IPS-18a (cell line): ENCODE results near the gene DDX27.

Experiments used
- H3K27ac ChIP-seq: one replicate; pipeline ENCODE4 v1.5.1; 2013; ENCODE audit warnings: low read length
- H3K27me3 ChIP-seq: one replicate; pipeline ENCODE4 v1.6.1; 2013; ENCODE audit warnings: mild to moderate bottlenecking, low read length; ENCODE audit not compliant: control insufficient read depth, insufficient read depth
- H3K36me3 ChIP-seq: one replicate; pipeline ENCODE4 v1.6.1; 2013; ENCODE audit warnings: low read depth, low read length; ENCODE audit not compliant: control insufficient read depth
- H3K4me1 ChIP-seq: one replicate; pipeline ENCODE4 v1.6.1; 2013; ENCODE audit warnings: low read depth, low read length; ENCODE audit not compliant: control insufficient read depth
- H3K4me3 ChIP-seq: one replicate; pipeline ENCODE4 v1.5.1; 2013; ENCODE audit warnings: low read length
- H3K9ac ChIP-seq: one replicate; pipeline ENCODE4 v1.6.1; 2013; ENCODE audit warnings: mild to moderate bottlenecking, low read length, moderate library complexity
- H3K9me3 ChIP-seq: one replicate; pipeline ENCODE4 v1.6.1; 2013; ENCODE audit warnings: low read depth, low read length; ENCODE audit not compliant: control insufficient read depth

DDX27 gene

GRCh38 chr20:49256261-49256660 is 37.0 kb downstream of the DDX27 start:
- no peak overlapping the region for H3K27ac ChIP-seq
- no peaks in the 10 kb centered on the region for H3K27me3 ChIP-seq
- no peak overlapping the region for H3K9ac ChIP-seq
- H3K9me3 ChIP-seq, result no peaks in the 10 kb centered on the region
- H3K4me3 ChIP-seq, result no peak overlapping the region
- H3K4me1 ChIP-seq, result no peaks in the 10 kb centered on the region
- peaks cover 67% of the 10 kb centered on the region for H3K36me3 ChIP-seq

- Histone ChIP-seq H3K9ac (no peak overlapping the region), H3K9me3 (no peaks in the 10 kb centered on the region), H3K36me3 (peaks cover 62% of the 10 kb centered on the region)
Measured at GRCh38 chr20:49259284-49259683, 40.1 kb downstream of the DDX27 start.

GRCh38 chr20:49259799-49260198 is 40.6 kb downstream of the DDX27 start:
- Histone ChIP-seq H3K4me3 (no peak overlapping the region), H3K27ac (no peak overlapping the region), H3K9ac (no peak overlapping the region), H3K36me3 (peaks cover 62% of the 10 kb centered on the region), H3K4me1 (no peaks in the 10 kb centered on the region), H3K27me3 (no peaks in the 10 kb centered on the region), H3K9me3 (no peaks in the 10 kb centered on the region)

More at GRCh38 chr20:49259284-49259683, 40.1 kb downstream of the DDX27 start:
- Histone ChIP-seq H3K27ac (no peak overlapping the region), H3K4me3 (no peak overlapping the region), H3K4me1 (no peaks in the 10 kb centered on the region), H3K27me3 (no peaks in the 10 kb centered on the region)

GRCh38 chr20:49260218-49260617 is 41.0 kb downstream of the DDX27 start:
- H3K27ac ChIP-seq, result no peak overlapping the region
- no peak overlapping the region for H3K9ac ChIP-seq
- no peak overlapping the region for H3K4me3 ChIP-seq
- no peaks in the 10 kb centered on the region for H3K9me3 ChIP-seq
- no peaks in the 10 kb centered on the region for H3K27me3 ChIP-seq
- peaks cover 65% of the 10 kb centered on the region for H3K36me3 ChIP-seq
- no peaks in the 10 kb centered on the region for H3K4me1 ChIP-seq

GRCh38 chr20:49261173-49261572 is 42.0 kb downstream of the DDX27 start:
- Histone ChIP-seq H3K4me1 (no peaks in the 10 kb centered on the region), H3K9ac (no peak overlapping the region), H3K4me3 (no peak overlapping the region), H3K9me3 (no peaks in the 10 kb centered on the region), H3K36me3 (peaks cover 60% of the 10 kb centered on the region), H3K27me3 (no peaks in the 10 kb centered on the region), H3K27ac (no peak overlapping the region)

GRCh38 chr20:49262444-49262843 is 43.2 kb downstream of the DDX27 start:
- H3K27ac ChIP-seq, result no peak overlapping the region
- no peak overlapping the region for H3K4me3 ChIP-seq
- H3K9ac ChIP-seq, result no peak overlapping the region
- no peaks in the 10 kb centered on the region for H3K27me3 ChIP-seq
- H3K9me3 ChIP-seq, result no peaks in the 10 kb centered on the region
- H3K4me1 ChIP-seq, result no peaks in the 10 kb centered on the region
- peaks cover 47% of the 10 kb centered on the region for H3K36me3 ChIP-seq

GRCh38 chr20:49267327-49267726 is 48.1 kb downstream of the DDX27 start:
- no peaks in the 10 kb centered on the region for H3K4me1 ChIP-seq
- H3K9ac ChIP-seq, result no peak overlapping the region
- H3K9me3 ChIP-seq, result no peaks in the 10 kb centered on the region
- no peak overlapping the region for H3K27ac ChIP-seq
- H3K27me3 ChIP-seq, result no peaks in the 10 kb centered on the region
- no peak overlapping the region for H3K4me3 ChIP-seq
- H3K36me3 ChIP-seq, result peaks cover 63% of the 10 kb centered on the region

- Histone ChIP-seq H3K27me3 (no peaks in the 10 kb centered on the region), H3K9me3 (no peaks in the 10 kb centered on the region), H3K9ac (no peak overlapping the region), H3K4me3 (no peak overlapping the region), H3K27ac (no peak overlapping the region), H3K4me1 (no peaks in the 10 kb centered on the region), H3K36me3 (peaks cover 53% of the 10 kb centered on the region)
Measured at GRCh38 chr20:49268600-49269365, 49.6 kb downstream of the DDX27 start.

- no peak overlapping the region for H3K4me3 ChIP-seq
- no peak overlapping the region for H3K9ac ChIP-seq
- no peaks in the 10 kb centered on the region for H3K27me3 ChIP-seq
- H3K36me3 ChIP-seq, result peaks cover 43% of the 10 kb centered on the region
- no peaks in the 10 kb centered on the region for H3K4me1 ChIP-seq
- no peak overlapping the region for H3K27ac ChIP-seq
- no peaks in the 10 kb centered on the region for H3K9me3 ChIP-seq
Measured at GRCh38 chr20:49270177-49270576, 51.0 kb downstream of the DDX27 start.

GRCh38 chr20:49270736-49271135 is 51.5 kb downstream of the DDX27 start:
- H3K4me3 ChIP-seq, result no peak overlapping the region
- H3K27me3 ChIP-seq, result no peaks in the 10 kb centered on the region
- peaks cover 40% of the 10 kb centered on the region for H3K36me3 ChIP-seq
- no peak overlapping the region for H3K27ac ChIP-seq
- H3K9ac ChIP-seq, result no peak overlapping the region
- no peaks in the 10 kb centered on the region for H3K9me3 ChIP-seq
- H3K4me1 ChIP-seq, result no peaks in the 10 kb centered on the region

GRCh38 chr20:49272654-49273053 is 53.4 kb downstream of the DDX27 start:
- no peak overlapping the region for H3K4me3 ChIP-seq

GRCh38 chr20:49273696-49274277 is 54.6 kb downstream of the DDX27 start:
- Histone ChIP-seq H3K27me3 (no peaks in the 10 kb centered on the region), H3K4me1 (peaks cover 7% of the 10 kb centered on the region), H3K9me3 (peaks cover 2% of the 10 kb centered on the region), H3K4me3 (no peak overlapping the region), H3K36me3 (peaks cover 35% of the 10 kb centered on the region), H3K27ac (no peak overlapping the region), H3K9ac (no peak overlapping the region)

More at GRCh38 chr20:49272654-49273053, 53.4 kb downstream of the DDX27 start:
- H3K9me3 ChIP-seq, result no peaks in the 10 kb centered on the region
- H3K4me1 ChIP-seq, result peaks cover 7% of the 10 kb centered on the region
- no peak overlapping the region for H3K9ac ChIP-seq
- peaks cover 38% of the 10 kb centered on the region for H3K36me3 ChIP-seq
- H3K27me3 ChIP-seq, result no peaks in the 10 kb centered on the region
- H3K27ac ChIP-seq, result no peak overlapping the region
